Suprapubic skin (tissue), 3 donors: Measurements from ENCODE around the gene CRYAB.

ENCODE experiments used
- CTCF ChIP-seq, 2 donors: fragments of 200-600 bp in 1 of 2; fragments of 450-650 bp in 1 of 2; sonication (generic) in 1 of 2; IDR thresholded peaks; one replicate each; pipeline ENCODE4 v1.5.1; 2016 to 2019; ENCODE audit warnings: antibody characterized with exemption in 2 of 2, mild to moderate bottlenecking in 1 of 2, moderate library complexity in 1 of 2
- EP300 ChIP-seq: sonication (generic); formaldehyde crosslinking; IDR thresholded peaks from one replicate; pipeline ENCODE4 v1.6.1; 2017; ENCODE audit warnings: antibody characterized with exemption

DNA sequence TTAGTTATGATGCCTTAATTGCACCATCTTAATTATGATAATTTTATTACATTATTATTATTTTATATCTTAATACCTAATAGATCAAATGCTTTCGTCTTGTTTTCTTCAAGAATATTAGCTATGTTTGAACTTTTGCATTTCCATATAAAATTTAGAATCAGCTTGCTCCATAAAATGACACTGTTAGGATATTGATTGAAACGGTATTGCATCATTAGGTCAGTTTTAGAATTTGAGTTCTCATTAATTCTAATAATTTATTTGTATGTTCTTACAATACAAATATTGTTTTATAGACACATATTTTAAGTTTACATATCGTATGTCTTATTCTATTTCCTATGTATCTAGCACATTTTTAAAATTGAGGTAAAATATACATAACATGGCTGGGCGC is 25.5 kb downstream of the CRYAB start:
- no peak for TF ChIP-seq CTCF (IDR thresholded peaks at IDR 0.05)
- TF ChIP-seq EP300: no peak
